PFSK-1 (cell line): Measurements from ENCODE around the gene MICALL2.

ENCODE experiments used
- FOXP2 ChIP-seq: optimal IDR thresholded peaks from 2 replicates; pipeline ENCODE3; 2011; ENCODE audit warnings: borderline replicate concordance, control low read depth, inconsistent platforms; ENCODE audit not compliant: insufficient read depth; ENCODE audit errors: extremely low read length, extremely low read depth
- POLR2AphosphoS5 ChIP-seq: IDR thresholded peaks from 2 replicates; pipeline ENCODE4 v1.6.1; 2012; ENCODE audit warnings: low read depth, mild to moderate bottlenecking, control low read depth, low read length, moderate library complexity
- SIN3A ChIP-seq: IDR thresholded peaks from 2 replicates; pipeline ENCODE4 v1.6.1; 2012; ENCODE audit warnings: mild to moderate bottlenecking, low read length, moderate library complexity, borderline replicate concordance; ENCODE audit not compliant: insufficient read depth
- TAF1 ChIP-seq: IDR thresholded peaks from 2 replicates; pipeline ENCODE4 v1.6.1; 2012; ENCODE audit warnings: low read length, control low read depth, borderline replicate concordance; ENCODE audit not compliant: insufficient read depth
- TF ChIP-seq, protein P1 (sequence below), 2 experiments: IDR thresholded peaks; 2 replicates each; pipeline versions ENCODE4 v1.6.1 to v1.8.0; 2011 to 2012; ENCODE audit warnings: low read depth in 2 of 2, low read length in 2 of 2, control low read depth in 1 of 2, inconsistent platforms in 1 of 2, mild to moderate bottlenecking in 1 of 2, moderate library complexity in 1 of 2; ENCODE audit not compliant: insufficient read depth in 1 of 2

The MICALL2 gene

DNA sequence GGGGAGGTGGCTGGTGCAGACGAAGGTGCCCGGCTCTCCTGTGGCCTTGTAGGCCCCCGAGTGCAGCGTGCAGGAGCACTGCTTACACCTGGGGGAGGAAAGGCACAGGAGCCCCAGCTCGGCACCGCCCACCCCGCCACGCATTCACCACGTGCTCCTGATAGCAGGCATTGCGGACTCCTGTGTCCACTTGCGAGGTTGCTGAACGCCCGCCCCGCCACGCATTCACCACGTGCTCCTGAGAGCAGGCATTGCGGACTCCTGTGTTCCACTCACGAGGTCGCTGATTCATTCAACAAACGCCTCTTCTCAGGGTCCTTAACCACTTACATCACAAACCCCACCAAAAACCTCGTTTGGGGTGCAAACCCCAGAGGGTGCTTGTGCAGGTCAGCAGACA is 13.9 kb downstream of the MICALL2 start:
- TF ChIP-seq, protein P1, sequence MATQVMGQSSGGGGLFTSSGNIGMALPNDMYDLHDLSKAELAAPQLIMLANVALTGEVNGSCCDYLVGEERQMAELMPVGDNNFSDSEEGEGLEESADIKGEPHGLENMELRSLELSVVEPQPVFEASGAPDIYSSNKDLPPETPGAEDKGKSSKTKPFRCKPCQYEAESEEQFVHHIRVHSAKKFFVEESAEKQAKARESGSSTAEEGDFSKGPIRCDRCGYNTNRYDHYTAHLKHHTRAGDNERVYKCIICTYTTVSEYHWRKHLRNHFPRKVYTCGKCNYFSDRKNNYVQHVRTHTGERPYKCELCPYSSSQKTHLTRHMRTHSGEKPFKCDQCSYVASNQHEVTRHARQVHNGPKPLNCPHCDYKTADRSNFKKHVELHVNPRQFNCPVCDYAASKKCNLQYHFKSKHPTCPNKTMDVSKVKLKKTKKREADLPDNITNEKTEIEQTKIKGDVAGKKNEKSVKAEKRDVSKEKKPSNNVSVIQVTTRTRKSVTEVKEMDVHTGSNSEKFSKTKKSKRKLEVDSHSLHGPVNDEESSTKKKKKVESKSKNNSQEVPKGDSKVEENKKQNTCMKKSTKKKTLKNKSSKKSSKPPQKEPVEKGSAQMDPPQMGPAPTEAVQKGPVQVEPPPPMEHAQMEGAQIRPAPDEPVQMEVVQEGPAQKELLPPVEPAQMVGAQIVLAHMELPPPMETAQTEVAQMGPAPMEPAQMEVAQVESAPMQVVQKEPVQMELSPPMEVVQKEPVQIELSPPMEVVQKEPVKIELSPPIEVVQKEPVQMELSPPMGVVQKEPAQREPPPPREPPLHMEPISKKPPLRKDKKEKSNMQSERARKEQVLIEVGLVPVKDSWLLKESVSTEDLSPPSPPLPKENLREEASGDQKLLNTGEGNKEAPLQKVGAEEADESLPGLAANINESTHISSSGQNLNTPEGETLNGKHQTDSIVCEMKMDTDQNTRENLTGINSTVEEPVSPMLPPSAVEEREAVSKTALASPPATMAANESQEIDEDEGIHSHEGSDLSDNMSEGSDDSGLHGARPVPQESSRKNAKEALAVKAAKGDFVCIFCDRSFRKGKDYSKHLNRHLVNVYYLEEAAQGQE (IDR thresholded peaks at IDR 0.05; ENCODE audit: insufficient read depth in 1 of 2, low read depth in 2 of 2, low read length in 2 of 2), result no peak
- TF ChIP-seq FOXP2, result no peak

DNA sequence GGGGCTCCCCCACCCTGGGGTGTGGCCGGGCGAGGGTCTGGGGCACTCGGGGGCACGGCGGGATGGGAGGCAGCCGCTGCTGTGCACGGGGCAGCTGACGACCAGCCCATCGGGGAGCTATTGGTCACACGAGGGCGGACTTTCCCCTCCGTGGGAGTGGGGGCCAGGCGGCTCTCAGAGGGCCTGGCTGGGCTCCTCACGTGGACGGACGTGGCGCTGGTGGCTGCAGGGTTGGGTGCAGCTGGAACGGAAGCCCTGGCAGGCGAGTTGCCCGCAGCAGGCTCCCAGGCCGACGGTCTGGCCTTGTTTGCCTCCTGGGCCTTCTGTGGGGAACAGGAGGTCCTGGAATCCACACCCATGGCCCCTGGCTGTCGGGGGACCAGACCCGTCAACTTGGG is 14.3 kb downstream of the MICALL2 start:
- TF ChIP-seq POLR2AphosphoS5, result no peak
- no peak for TF ChIP-seq SIN3A
- TF ChIP-seq FOXP2, result no peak
- TF ChIP-seq, protein P1 (IDR thresholded peaks at IDR 0.05; ENCODE audit: insufficient read depth in 1 of 2, low read depth in 2 of 2, low read length in 2 of 2), result no peak
- TF ChIP-seq TAF1, result no peak

DNA sequence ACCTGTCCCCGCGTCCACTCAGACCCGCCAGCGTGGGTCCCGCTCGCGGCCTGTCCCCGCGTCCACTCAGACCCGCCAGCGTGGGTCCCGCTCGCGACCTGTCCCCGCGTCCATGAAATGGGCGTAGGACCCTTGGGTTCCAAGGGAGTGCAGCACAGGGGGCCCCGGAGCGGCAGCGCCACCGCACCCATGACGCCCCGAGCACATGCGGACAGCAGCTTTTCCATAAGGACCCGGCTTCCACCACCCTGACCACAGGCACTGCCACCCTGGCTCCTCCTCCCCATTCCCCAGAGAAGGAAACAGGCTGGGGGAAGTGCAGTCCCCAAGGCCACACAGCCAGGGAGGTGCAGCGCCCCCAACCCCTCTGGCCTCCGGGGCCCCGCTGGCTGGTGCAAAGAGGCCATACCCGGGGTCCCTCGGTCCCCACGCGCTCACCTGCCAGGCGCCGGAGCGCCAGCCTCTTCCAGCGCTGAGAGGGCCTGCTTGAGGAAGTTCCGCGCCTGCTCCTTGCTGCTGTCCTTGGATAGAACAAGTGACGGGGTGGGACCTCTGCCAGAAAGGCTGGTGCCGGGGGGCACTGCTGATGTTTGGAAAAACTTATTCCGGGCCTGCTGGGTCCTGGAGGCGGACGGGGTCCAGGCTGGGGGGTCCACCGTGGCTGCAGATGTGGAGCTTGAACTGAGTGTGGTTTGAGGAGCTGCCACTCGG is 14.9 kb downstream of the MICALL2 start:
- TF ChIP-seq FOXP2 (no peak), TAF1 (no peak), POLR2AphosphoS5 (no peak), SIN3A (no peak)
- TF ChIP-seq, protein P1 (IDR thresholded peaks at IDR 0.05; ENCODE audit: insufficient read depth in 1 of 2, low read depth in 2 of 2, low read length in 2 of 2), result no peak

DNA sequence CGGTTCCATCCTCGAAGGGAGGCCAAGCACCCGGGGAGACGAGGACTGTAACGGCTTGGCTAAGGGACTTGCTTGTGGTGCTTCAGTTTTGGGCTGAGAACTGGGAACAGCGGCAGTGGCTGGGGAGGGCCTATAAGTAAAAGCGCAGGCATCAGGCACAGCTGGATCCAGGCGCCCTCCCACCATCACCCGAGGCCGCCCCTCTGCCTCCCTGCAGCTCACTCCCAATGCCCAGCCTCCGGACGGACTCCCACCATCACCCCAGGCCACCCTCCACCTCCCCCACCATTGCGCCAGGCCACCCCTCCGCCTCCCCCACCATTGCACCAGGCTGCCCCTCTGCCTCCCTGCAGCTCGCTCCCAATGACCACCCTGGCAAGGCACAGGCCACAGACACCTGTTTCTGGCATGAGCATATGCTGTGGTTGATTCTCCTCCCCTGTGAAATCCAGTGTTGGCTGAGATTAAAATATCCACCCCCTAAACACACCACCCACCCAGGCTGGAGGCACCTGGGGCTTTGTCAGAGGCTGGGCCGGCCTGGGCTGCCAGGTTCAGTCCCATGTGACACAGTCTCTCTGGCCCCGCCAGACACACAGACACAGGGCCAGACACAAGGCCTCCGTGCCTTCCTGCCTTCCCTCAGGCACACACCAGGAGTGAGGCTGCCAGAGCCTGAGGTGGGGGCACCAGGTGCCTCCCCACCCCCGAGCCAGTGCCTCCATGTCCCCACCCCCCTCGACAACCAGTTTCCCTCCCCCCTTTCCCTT is 16.7 kb downstream of the MICALL2 start:
- TF ChIP-seq SIN3A, result no peak
- no peak for TF ChIP-seq TAF1
- no peak for TF ChIP-seq POLR2AphosphoS5
- TF ChIP-seq FOXP2, result no peak
- TF ChIP-seq, protein P1 (IDR thresholded peaks at IDR 0.05; ENCODE audit: insufficient read depth in 1 of 2, low read depth in 2 of 2, low read length in 2 of 2), result no peak
